ENCODE results near the gene MYL12B. TPM values are rescaled to one million over a fixed set of nuclear protein-coding genes. Genes with fewer than 3 reads are reported as not detected.

The MYL12B gene
- total RNA-seq, 1 experiment from 2014 or later: 166 TPM

DNA sequence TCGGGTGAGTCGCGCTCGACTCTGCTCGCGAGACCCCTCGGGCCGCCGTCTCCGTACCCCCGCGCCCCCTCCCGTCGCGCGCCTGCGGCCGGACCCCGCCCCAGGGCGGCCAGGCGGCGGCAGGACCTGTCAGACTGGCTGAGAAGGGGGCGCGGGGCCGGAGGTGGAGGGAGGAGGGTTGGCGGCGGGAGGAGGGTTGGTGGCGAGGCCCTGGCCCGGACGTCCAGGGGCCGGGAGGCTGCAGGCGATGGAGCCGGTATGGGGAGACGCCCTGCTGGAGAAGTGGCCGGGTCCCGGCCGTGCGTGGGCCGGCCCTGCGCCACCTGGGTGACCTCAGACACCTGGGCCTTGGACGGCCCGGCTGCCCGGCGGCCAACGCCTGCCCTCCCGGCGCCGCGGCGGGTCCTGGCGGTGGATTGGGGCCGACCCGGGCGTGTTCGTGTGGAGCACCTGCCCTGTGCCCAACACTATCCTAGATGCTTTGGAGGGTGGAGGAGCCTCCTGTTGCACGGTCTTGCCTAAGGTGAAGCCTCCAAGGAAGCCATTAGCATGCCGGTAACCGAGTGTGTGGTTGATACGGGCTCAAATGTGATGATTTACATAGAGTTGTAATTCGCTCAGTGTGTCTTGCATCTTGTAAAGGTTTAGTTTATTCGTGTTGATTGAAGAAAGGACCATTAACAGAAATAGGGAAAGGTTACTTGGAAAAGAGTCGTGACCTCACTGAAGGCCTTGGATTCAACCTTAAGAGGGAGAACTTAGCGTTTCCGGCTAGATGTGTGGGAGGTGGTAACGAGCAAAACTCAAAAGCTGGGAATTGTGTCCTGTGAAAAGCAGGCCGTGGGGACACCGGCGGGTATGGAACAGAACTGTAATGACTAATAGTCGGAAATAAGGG, 550 bp downstream of the MYL12B start:
- peaks cover 43% of the 10 kb centered on the region for H3K79me2 ChIP-seq (ENCODE audit: insufficient read depth, low read length)
- no peak overlapping the region for H3K56ac ChIP-seq (ENCODE audit: insufficient read length, low read depth, low read length)
- peaks cover 6% of the 10 kb centered on the region; the same call in 1 of the 2 replicates for H3K4me1 ChIP-seq (ENCODE audit: insufficient read depth, low read length)
- H2BK15ac ChIP-seq (ENCODE audit: low read depth, low read length): no peak overlapping the region
- H2BK20ac ChIP-seq (ENCODE audit: low read depth, low read length, poor library complexity, severe bottlenecking): no peak overlapping the region
- no peaks in the 10 kb centered on the region for H3K27me3 ChIP-seq (ENCODE audit: insufficient read depth, low read length)
- H4K8ac ChIP-seq (replicated peaks; ENCODE audit: insufficient read length, low read depth, low read length): no peak overlapping the region
- no peak overlapping the region for H2BK120ac ChIP-seq (ENCODE audit: low read depth, low read length, poor library complexity, severe bottlenecking)
- H2AFZ ChIP-seq (ENCODE audit: low read length): no peak overlapping the region
- Mint-ChIP-seq H3K4me3 (peak overlapping the region; percentile 80 to 90), H3K27ac (peak overlapping the region; percentile 11 to 69 (median 18); a peak in 6 of 7 replicates), H3K36me3 (ENCODE audit: insufficient read depth in 1 of 3, low read depth in 3 of 3) (peaks cover 3 to 5% (median 4%) of the 10 kb centered on the region in 3 experiments; a peak in 5 of 7 replicates), H3K4me1 (peaks cover 46 to 49% of the 10 kb centered on the region in 2 experiments), H3K9me3 (no peaks in the 10 kb centered on the region; a peak in 2 of 5 replicates), H3K27me3 (ENCODE audit: low read depth) (no peaks in the 10 kb centered on the region)
- peak overlapping the region; percentile 51 for H3K4me2 ChIP-seq (ENCODE audit: insufficient read depth, insufficient read length, low read length)
- H2AK5ac ChIP-seq (ENCODE audit: insufficient read length, low read length): no peak overlapping the region
- WGBS (ENCODE audit: extremely low coverage, insufficient read length, low lambda C conversion rate): no CpG with 5 or more reads among the region's 69 CpGs
- no peak for TF ChIP-seq CTCF (conservative IDR thresholded peaks at IDR 0.05)
- H4K91ac ChIP-seq (ENCODE audit: insufficient read length, low read depth, low read length): no peak overlapping the region
- no peak overlapping the region for H2BK12ac ChIP-seq (ENCODE audit: insufficient read length, low read depth, low read length)
- no peaks in the 10 kb centered on the region for H4K20me1 ChIP-seq (ENCODE audit: control insufficient read depth, insufficient read depth, insufficient read length)
- peaks cover 4% of the 10 kb centered on the region for H3K23me2 ChIP-seq (ENCODE audit: insufficient read length, low read depth, low read length, poor library complexity, severe bottlenecking)
- H3K18ac ChIP-seq (ENCODE audit: insufficient read length, low read depth, low read length): no peak overlapping the region
- H3K9me3 ChIP-seq (ENCODE audit: control insufficient read depth, low read depth, low read length): no peaks in the 10 kb centered on the region
- H3T11ph ChIP-seq (ENCODE audit: low read length): no peak overlapping the region
- no peak overlapping the region; the same call in 1 of the 2 replicates for H3K14ac ChIP-seq (ENCODE audit: insufficient read depth, low read length)
- H4K5ac ChIP-seq (ENCODE audit: insufficient read length, low read depth, low read length): no peak overlapping the region
- no peak for DNase-seq
- no peaks in the 10 kb centered on the region for H3K79me1 ChIP-seq (ENCODE audit: insufficient read depth, low read depth, low read length, poor library complexity, severe bottlenecking)
- no peak overlapping the region for H3K23ac ChIP-seq (ENCODE audit: insufficient read length, low read depth, low read length)
- H3K9ac ChIP-seq (ENCODE audit: extremely low read depth, insufficient read length, low read length): peak overlapping the region; percentile 93
- no peak overlapping the region for H3K27ac ChIP-seq (ENCODE audit: insufficient read length, low read depth, low read length)
- H2BK5ac ChIP-seq (ENCODE audit: insufficient read length, low read length): no peak overlapping the region
- H3K4ac ChIP-seq (ENCODE audit: low read depth, low read length): no peak overlapping the region

Measured in H9 (cell line).